Measurements from ENCODE around the gene TP53I13. TPM values are rescaled to one million over a fixed set of nuclear protein-coding genes. Genes with fewer than 3 reads are reported as not detected.

TP53I13 gene
- total and polyA plus RNA-seq, 2 donors (not counting 3 experiments of a cell fraction or from before 2014, with no cell fraction given): 41.1 to 42.7 TPM

DNA sequence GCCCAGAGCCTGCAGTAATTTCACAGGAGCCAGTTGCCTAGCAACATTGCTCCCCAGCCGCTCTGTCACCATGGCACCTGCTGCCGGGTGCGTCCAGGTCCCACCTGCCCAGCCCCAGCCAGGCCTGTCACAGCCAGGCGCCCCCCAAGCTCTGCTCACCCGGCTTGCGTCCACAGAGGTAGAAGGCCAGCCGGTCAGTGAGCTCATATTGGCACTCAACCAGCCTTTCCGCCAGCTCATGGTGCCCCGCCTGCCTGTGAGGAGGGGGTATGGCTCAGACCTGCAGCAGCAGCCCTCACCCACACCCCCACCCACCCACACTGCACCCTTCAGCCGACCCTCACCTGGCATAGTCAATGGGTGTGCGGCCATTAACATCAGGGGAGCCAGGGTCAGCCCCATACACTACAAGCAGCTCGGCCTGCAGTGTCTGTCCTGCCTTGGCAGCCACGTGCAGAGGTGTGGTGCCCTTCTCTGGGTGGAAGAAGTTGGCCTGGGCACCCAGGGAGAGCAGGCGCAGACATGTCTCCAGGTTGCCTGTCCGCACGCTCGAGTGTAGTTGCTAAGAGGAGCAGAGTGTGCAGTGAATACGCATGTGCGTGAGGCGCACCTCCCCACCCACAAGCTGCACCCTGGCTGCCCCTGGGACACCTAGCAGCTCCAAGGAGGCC lies 13.2 kb downstream of the TP53I13 start:
- FAIRE-seq: no peak
- no TSS peak for BruUV-seq (replicated peaks)

More for the DNA sequence above, 13.2 kb downstream of the TP53I13 start:
- peaks cover 30% of the 10 kb centered on the region for H3K4me1 ChIP-seq (ENCODE audit: control insufficient read depth, extremely low read depth, insufficient read depth, low read length)
- H3K27me3 ChIP-seq (ENCODE audit: control insufficient read depth in 2 of 2, insufficient read depth in 2 of 2, low read length in 2 of 2): no peaks in the 10 kb centered on the region
- H3K27ac ChIP-seq (ENCODE audit: insufficient read depth, low read depth, low read length): no peak overlapping the region
- CTCF ChIA-PET: interaction anchor here (0.8 to 9.4 kb wide), 11 partner anchors 9 to 512 kb away, joined by 3 to 152 read pairs (median 4); partner anchors contain the start of genes ABHD15 and ANKRD13B
- DNase-seq (ENCODE audit: low read depth, low spot score): no peak
- no peaks in the 10 kb centered on the region for H4K20me1 ChIP-seq (replicated peaks; ENCODE audit: control insufficient read depth, extremely low read depth, insufficient read depth, low read length)
- peaks cover 21 to 42% of the 10 kb centered on the region in 2 experiments for H3K36me3 ChIP-seq (ENCODE audit: control insufficient read depth in 2 of 2, extremely low read depth in 1 of 2, insufficient read depth in 2 of 2, low read length in 2 of 2)
- H3K4me2 ChIP-seq (ENCODE audit: insufficient read depth, low read length): no peak overlapping the region
- intact Hi-C loops (cut with micrococcal nuclease): no loop called here
- H3K9ac ChIP-seq (replicated peaks; ENCODE audit: extremely low read depth, insufficient read depth, low read length): no peak overlapping the region
- TF ChIP-seq, protein P1, sequence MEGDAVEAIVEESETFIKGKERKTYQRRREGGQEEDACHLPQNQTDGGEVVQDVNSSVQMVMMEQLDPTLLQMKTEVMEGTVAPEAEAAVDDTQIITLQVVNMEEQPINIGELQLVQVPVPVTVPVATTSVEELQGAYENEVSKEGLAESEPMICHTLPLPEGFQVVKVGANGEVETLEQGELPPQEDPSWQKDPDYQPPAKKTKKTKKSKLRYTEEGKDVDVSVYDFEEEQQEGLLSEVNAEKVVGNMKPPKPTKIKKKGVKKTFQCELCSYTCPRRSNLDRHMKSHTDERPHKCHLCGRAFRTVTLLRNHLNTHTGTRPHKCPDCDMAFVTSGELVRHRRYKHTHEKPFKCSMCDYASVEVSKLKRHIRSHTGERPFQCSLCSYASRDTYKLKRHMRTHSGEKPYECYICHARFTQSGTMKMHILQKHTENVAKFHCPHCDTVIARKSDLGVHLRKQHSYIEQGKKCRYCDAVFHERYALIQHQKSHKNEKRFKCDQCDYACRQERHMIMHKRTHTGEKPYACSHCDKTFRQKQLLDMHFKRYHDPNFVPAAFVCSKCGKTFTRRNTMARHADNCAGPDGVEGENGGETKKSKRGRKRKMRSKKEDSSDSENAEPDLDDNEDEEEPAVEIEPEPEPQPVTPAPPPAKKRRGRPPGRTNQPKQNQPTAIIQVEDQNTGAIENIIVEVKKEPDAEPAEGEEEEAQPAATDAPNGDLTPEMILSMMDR (IDR thresholded peaks at IDR 0.05; ENCODE audit: extremely low read depth in 1 of 2, insufficient read depth in 1 of 2, low read depth in 1 of 2, low read length in 2 of 2): no peak
- TF ChIP-seq FOS (IDR thresholded peaks at IDR 0.05; ENCODE audit: borderline replicate concordance, insufficient read depth, low read length) (no peak), MYC (IDR thresholded peaks at IDR 0.05; ENCODE audit: low read depth, low read length) (no peak), JUN (IDR thresholded peaks at IDR 0.05; ENCODE audit: borderline replicate concordance, insufficient read depth, insufficient read length, low read depth) (no peak), EZH2 (IDR thresholded peaks at IDR 0.05; ENCODE audit: borderline replicate concordance, low read depth, low read length, severe bottlenecking) (no peak), POLR2A (IDR thresholded peaks at IDR 0.05; ENCODE audit: low read depth, low read length) (no peak), POLR2AphosphoS5 (IDR thresholded peaks at IDR 0.05; ENCODE audit: insufficient read depth, low read depth, low read length) (no peak)
- TF ChIP-seq, protein P2, sequence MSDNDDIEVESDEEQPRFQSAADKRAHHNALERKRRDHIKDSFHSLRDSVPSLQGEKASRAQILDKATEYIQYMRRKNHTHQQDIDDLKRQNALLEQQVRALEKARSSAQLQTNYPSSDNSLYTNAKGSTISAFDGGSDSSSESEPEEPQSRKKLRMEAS (IDR thresholded peaks at IDR 0.05; ENCODE audit: insufficient read depth, insufficient read length): no peak
- H3K4me3 ChIP-seq (replicated peaks in 1 of 3; ENCODE audit: insufficient read depth in 1 of 3, low read depth in 1 of 3, low read length in 3 of 3): no peak overlapping the region
- no peak overlapping the region for H2AFZ ChIP-seq (ENCODE audit: low read depth, low read length)
- H3K9me1 ChIP-seq (replicated peaks; ENCODE audit: control insufficient read depth, extremely low read depth, insufficient read depth, low read length): no peaks in the 10 kb centered on the region
- POLR2A ChIA-PET: interaction anchor here (1.4 kb wide), 1 partner anchor 12 kb away, joined by 3 read pairs; no protein-coding TSS in a partner anchor
- dilution Hi-C loops (cut with MboI; ENCODE audit: extremely low pct_ligation_motif_present, low sequenced_read_pairs): no loop called here
- H3K9me3 ChIP-seq (replicated peaks; ENCODE audit: control insufficient read depth, insufficient read depth, low read length): no peaks in the 10 kb centered on the region
- H3K79me2 ChIP-seq (ENCODE audit: control insufficient read depth, insufficient read depth, low read length): peaks cover 53% of the 10 kb centered on the region
